HepG2 (cell line): ENCODE data around the gene FREM3.

ENCODE experiments used
- ARNT2 ChIP-seq: sonication (generic); formaldehyde crosslinking; IDR thresholded peaks from 2 replicates; pipeline ENCODE4 v1.8.0; 2022; ENCODE audit warnings: mild to moderate bottlenecking, low read depth, missing genetic modification reagents, moderate library complexity
- HNF4G ChIP-seq, 2 experiments: sonication (generic) in 1 of 2; formaldehyde crosslinking in 1 of 2; IDR thresholded peaks; 2 replicates each; pipeline versions ENCODE4 v1.4.0 to v1.6.1; 2011 to 2020; ENCODE audit warnings: borderline replicate concordance in 2 of 2, low read depth in 2 of 2, mild to moderate bottlenecking in 2 of 2, low read length in 1 of 2, missing genetic modification reagents in 1 of 2, moderate library complexity in 1 of 2
- MXI1 ChIP-seq: IDR thresholded peaks from 3 replicates; pipeline ENCODE4 v1.6.1; 2012; ENCODE audit warnings: low read depth, low read length, inconsistent platforms, borderline replicate concordance
- PHF20 ChIP-seq: sonication (generic); formaldehyde crosslinking; IDR thresholded peaks from 2 replicates; pipeline ENCODE4 v1.5.0; 2020; ENCODE audit warnings: mild to moderate bottlenecking, missing genetic modification reagents
- RBM39 ChIP-seq: fragments of 200-400 bp; formaldehyde crosslinking; IDR thresholded peaks from one replicate; pipeline ENCODE4 v1.6.1; 2018; ENCODE audit warnings: antibody characterized with exemption, mild to moderate bottlenecking, low read depth, low read length; ENCODE audit not compliant: poor library complexity, severe bottlenecking
- REST ChIP-seq, 2 experiments: IDR thresholded peaks; 2 replicates each; pipeline ENCODE4 v1.6.1; 2011 to 2012; ENCODE audit warnings: low read length in 2 of 2, borderline replicate concordance in 1 of 2, low read depth in 1 of 2, mild to moderate bottlenecking in 1 of 2, moderate library complexity in 1 of 2
- SMAD3 ChIP-seq: sonication (generic); formaldehyde crosslinking; IDR thresholded peaks from 2 replicates; pipeline ENCODE4 v1.4.0; 2020; ENCODE audit warnings: missing genetic modification reagents
- ZNF207 ChIP-seq: fragments of 450-650 bp; IDR thresholded peaks from 2 replicates; pipeline ENCODE4 v1.6.1; 2016; ENCODE audit warnings: antibody characterized with exemption, borderline replicate concordance

GRCh38 chr4:143642611-143643010 lies 57.9 kb downstream of the FREM3 start:
- TF ChIP-seq ARNT2 (CRISPR knock-in tag) (no peak), PHF20 (CRISPR knock-in tag) (no peak), ZNF207 (no peak), MXI1 (no peak), RBM39 (no peak), REST (IDR thresholded peaks at IDR 0.05; ENCODE audit: borderline replicate concordance in 1 of 2, low read depth in 1 of 2, low read length in 2 of 2) (no peak), HNF4G (IDR thresholded peaks at IDR 0.05; ENCODE audit: borderline replicate concordance, low read depth, low read length) (no peak), HNF4G (CRISPR knock-in tag; IDR thresholded peaks at IDR 0.05; ENCODE audit: borderline replicate concordance, low read depth) (no peak), SMAD3 (CRISPR knock-in tag) (no peak)
